ENCODE measurements around the gene CCSER1. TPM values are rescaled to one million over a fixed set of nuclear protein-coding genes. Genes with fewer than 3 reads are reported as not detected.

The CCSER1 gene
- total and polyA plus RNA-seq, 2 of the 8 experiments (the other 6 are each of a cell fraction or from before 2014, with no cell fraction given) = 0.26 to 0.84 TPM

DNA sequence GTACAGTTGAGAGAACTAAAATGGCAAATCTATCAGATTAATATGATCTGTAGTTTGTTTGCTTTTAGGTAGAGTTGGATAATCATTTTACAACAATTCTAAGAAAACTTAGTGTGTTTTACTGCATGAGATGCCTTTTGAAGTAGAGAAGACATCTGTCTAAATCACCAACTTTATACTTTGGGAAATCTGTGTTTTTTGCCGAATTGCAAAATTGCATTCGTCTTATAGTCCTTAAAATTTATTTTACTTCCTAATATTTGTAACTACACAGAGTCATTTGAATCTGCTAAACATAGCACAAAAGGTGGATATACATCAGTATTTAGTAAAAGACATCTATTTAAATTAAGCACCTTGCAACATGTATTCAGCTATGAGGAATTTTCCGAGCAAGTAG, 100.0 kb downstream of the CCSER1 start:
- DNase-seq (ENCODE audit: low read depth in 1 of 2, low spot score in 2 of 2) (no peak), FAIRE-seq (no peak)
- H3K4me2 ChIP-seq (ENCODE audit: insufficient read depth in 1 of 2, low read depth in 2 of 2, low read length in 2 of 2) = no peak overlapping the region
- H2BK120ac ChIP-seq (replicated peaks; ENCODE audit: low read depth, low read length) = no peak overlapping the region
- no peak overlapping the region for H2AFZ ChIP-seq (ENCODE audit: low read length)
- no peak overlapping the region for H3K14ac ChIP-seq (ENCODE audit: insufficient read length)
- H2BK15ac ChIP-seq (ENCODE audit: low read length) = no peak overlapping the region
- H3K9me3 ChIP-seq (ENCODE audit: insufficient read depth in 2 of 2, low read depth in 1 of 2, low read length in 1 of 2) = peaks cover 0 to 9% of the 10 kb centered on the region in 2 experiments; a peak in 3 of 4 replicates
- ChIA-PET POLR2A (ENCODE audit: partially characterized antibody) (no interaction called here), CTCF (ENCODE audit: partially characterized antibody) (interaction anchor here (0.7 to 1.6 kb wide), 2 partner anchors 9 to 13 kb away, joined by 3 to 8 read pairs; no protein-coding TSS in a partner anchor)
- no peak overlapping the region for H3K27ac ChIP-seq (ENCODE audit: low read depth, low read length)
- H2BK5ac ChIP-seq (ENCODE audit: low read depth, low read length) = no peak overlapping the region
- H3K4ac ChIP-seq (replicated peaks; ENCODE audit: insufficient read length, low read depth, low read length) = no peak overlapping the region
- no peak overlapping the region for H3K9ac ChIP-seq (replicated peaks in 1 of 4; ENCODE audit: extremely low read depth in 1 of 4, low read depth in 3 of 4, low read length in 3 of 4)
- no peaks in the 10 kb centered on the region for H4K20me1 ChIP-seq (replicated peaks in 1 of 2; ENCODE audit: control insufficient read depth in 1 of 2, insufficient read depth in 2 of 2, low read length in 2 of 2)
- H3K79me2 ChIP-seq (ENCODE audit: control insufficient read depth in 1 of 2, insufficient read depth in 2 of 2, low read length in 2 of 2) = no peaks in the 10 kb centered on the region
- H3K56ac ChIP-seq (replicated peaks; ENCODE audit: insufficient read length, low read depth, low read length) = no peak overlapping the region
- no peak overlapping the region for H2BK12ac ChIP-seq (ENCODE audit: low read depth, low read length)
- no peak overlapping the region for H2BK20ac ChIP-seq (ENCODE audit: low read length)
- no peak for TF ChIP-seq RFX5 (IDR thresholded peaks at IDR 0.05; ENCODE audit: borderline replicate concordance, low read depth, low read length)
- H3K4me1 ChIP-seq (replicated peaks in 1 of 4; ENCODE audit: control insufficient read depth in 3 of 4, insufficient read depth in 4 of 4, low read length in 3 of 4) = no peaks in the 10 kb centered on the region
- no peak overlapping the region for H2AK5ac ChIP-seq (ENCODE audit: low read depth, low read length)
- WGBS, 2 experiments (ENCODE audit: extremely low coverage in 1 of 2, insufficient coverage in 1 of 2, insufficient read length in 1 of 2, insufficient replicate concordance in 2 of 2, low coverage in 1 of 2, low lambda C conversion rate in 2 of 2, missing lambda C conversion rate in 1 of 2) = 87% methylated on average over 3 of the region's 3 CpGs; no CpG with 5 or more reads in 1 of the 2 experiments
- H3K27me3 ChIP-seq (replicated peaks in 1 of 4; ENCODE audit: control insufficient read depth in 3 of 4, extremely low read depth in 1 of 4, insufficient read depth in 3 of 4, low read length in 3 of 4) = no peaks in the 10 kb centered on the region
- H4K5ac ChIP-seq (ENCODE audit: insufficient read length, low read depth, low read length) = no peak overlapping the region
- H4K8ac ChIP-seq (ENCODE audit: extremely low read depth, insufficient read depth, low read length) = no peak overlapping the region
- H4K91ac ChIP-seq (replicated peaks; ENCODE audit: insufficient read length, low read length) = no peak overlapping the region
- no peaks in the 10 kb centered on the region for H3K23me2 ChIP-seq (ENCODE audit: low read depth, low read length)
- no peaks in the 10 kb centered on the region for H3K79me1 ChIP-seq (ENCODE audit: low read depth, low read length)
- H3K23ac ChIP-seq (ENCODE audit: insufficient read length) = no peak overlapping the region
- no peak overlapping the region for H3K18ac ChIP-seq (ENCODE audit: extremely low read depth, low read length)
- no peaks in the 10 kb centered on the region for H3K36me3 ChIP-seq (ENCODE audit: control insufficient read depth in 2 of 4, insufficient read depth in 4 of 4, low read length in 3 of 4)
- no peak overlapping the region for H3K4me3 ChIP-seq (ENCODE audit: extremely low read depth in 1 of 4, insufficient read depth in 2 of 4, low read depth in 3 of 4, low read length in 4 of 4)
